HEK293 (cell line): ENCODE data around the gene SF3B2.
A peak's percentile ranks its signal among the peaks of the same experiment; 100 is the strongest.

ENCODE experiments used
- KLF9 ChIP-seq: fragments of 450-650 bp; formaldehyde crosslinking; IDR thresholded peaks from 2 replicates; pipeline ENCODE4 v1.5.1; 2016; ENCODE audit warnings: missing biosample characterization, missing genetic modification characterization, low read depth
- RBAK ChIP-seq: fragments of 450-650 bp; formaldehyde crosslinking; IDR thresholded peaks from 2 replicates; pipeline ENCODE4 v1.5.1; 2016; ENCODE audit warnings: missing biosample characterization, missing genetic modification characterization
- WT1 ChIP-seq: fragments of 450-650 bp; formaldehyde crosslinking; IDR thresholded peaks from 2 replicates; pipeline ENCODE4 v1.5.1; 2016; ENCODE audit warnings: missing biosample characterization, missing genetic modification characterization
- ZNF114 ChIP-seq: fragments of 450-650 bp; formaldehyde crosslinking; IDR thresholded peaks from 2 replicates; pipeline ENCODE4 v1.5.0; 2017; ENCODE audit warnings: missing biosample characterization, missing genetic modification characterization
- ZNF174 ChIP-seq: fragments of 450-650 bp; formaldehyde crosslinking; IDR thresholded peaks from 2 replicates; pipeline ENCODE4 v1.5.0; 2017; ENCODE audit warnings: missing biosample characterization, mild to moderate bottlenecking, missing genetic modification characterization
- ZNF24 ChIP-seq: fragments of 450-650 bp; formaldehyde crosslinking; IDR thresholded peaks from 2 replicates; pipeline ENCODE4 v1.5.1; 2016; ENCODE audit warnings: missing biosample characterization, missing genetic modification characterization
- ZNF404 ChIP-seq: fragments of 450-650 bp; formaldehyde crosslinking; IDR thresholded peaks from 2 replicates; pipeline ENCODE4 v1.5.1; 2017; ENCODE audit warnings: missing biosample characterization, missing genetic modification characterization
- ZNF48 ChIP-seq: fragments of 450-650 bp; formaldehyde crosslinking; IDR thresholded peaks from 2 replicates; pipeline ENCODE4 v1.5.1; 2016; ENCODE audit warnings: missing biosample characterization, missing genetic modification characterization
- ZNF623 ChIP-seq: fragments of 450-650 bp; formaldehyde crosslinking; IDR thresholded peaks from 2 replicates; pipeline ENCODE4 v1.5.1; 2016; ENCODE audit warnings: missing biosample characterization, missing genetic modification characterization
- ZNF707 ChIP-seq: fragments of 450-650 bp; formaldehyde crosslinking; IDR thresholded peaks from 2 replicates; pipeline ENCODE4 v1.5.1; 2016; ENCODE audit warnings: missing biosample characterization, missing genetic modification characterization
- TF ChIP-seq, protein P1 (sequence below): fragments of 450-650 bp; formaldehyde crosslinking; IDR thresholded peaks from 2 replicates; pipeline ENCODE4 v1.5.1; 2016; ENCODE audit warnings: missing biosample characterization, missing genetic modification characterization, borderline replicate concordance
- TF ChIP-seq, protein P2 (sequence below): fragments of 450-650 bp; IDR thresholded peaks from 2 replicates; pipeline ENCODE4 v1.5.1; 2018; ENCODE audit warnings: missing biosample characterization, missing genetic modification characterization
- TF ChIP-seq, protein P3 (sequence below): fragments of 450-650 bp; IDR thresholded peaks from 2 replicates; pipeline ENCODE4 v1.5.1; 2018; ENCODE audit warnings: missing biosample characterization, mild to moderate bottlenecking, missing genetic modification characterization
- TF ChIP-seq, protein P4 (sequence below): fragments of 450-650 bp; formaldehyde crosslinking; IDR thresholded peaks from 2 replicates; pipeline ENCODE4 v1.5.1; 2017; ENCODE audit warnings: missing biosample characterization, missing genetic modification characterization
- TF ChIP-seq, protein P5 (sequence below): fragments of 450-650 bp; formaldehyde crosslinking; IDR thresholded peaks from 2 replicates; pipeline ENCODE4 v1.5.1; 2016; ENCODE audit warnings: missing biosample characterization, missing genetic modification characterization
- TF ChIP-seq, protein P6 (sequence below): fragments of 450-650 bp; formaldehyde crosslinking; IDR thresholded peaks from 2 replicates; pipeline ENCODE4 v1.5.1; 2016; ENCODE audit warnings: missing biosample characterization, missing genetic modification characterization
- TF ChIP-seq, protein P7 (sequence below): fragments of 450-650 bp; formaldehyde crosslinking; IDR thresholded peaks from 2 replicates; pipeline ENCODE4 v1.5.1; 2016; ENCODE audit warnings: missing biosample characterization, missing genetic modification characterization

SF3B2 gene

DNA sequence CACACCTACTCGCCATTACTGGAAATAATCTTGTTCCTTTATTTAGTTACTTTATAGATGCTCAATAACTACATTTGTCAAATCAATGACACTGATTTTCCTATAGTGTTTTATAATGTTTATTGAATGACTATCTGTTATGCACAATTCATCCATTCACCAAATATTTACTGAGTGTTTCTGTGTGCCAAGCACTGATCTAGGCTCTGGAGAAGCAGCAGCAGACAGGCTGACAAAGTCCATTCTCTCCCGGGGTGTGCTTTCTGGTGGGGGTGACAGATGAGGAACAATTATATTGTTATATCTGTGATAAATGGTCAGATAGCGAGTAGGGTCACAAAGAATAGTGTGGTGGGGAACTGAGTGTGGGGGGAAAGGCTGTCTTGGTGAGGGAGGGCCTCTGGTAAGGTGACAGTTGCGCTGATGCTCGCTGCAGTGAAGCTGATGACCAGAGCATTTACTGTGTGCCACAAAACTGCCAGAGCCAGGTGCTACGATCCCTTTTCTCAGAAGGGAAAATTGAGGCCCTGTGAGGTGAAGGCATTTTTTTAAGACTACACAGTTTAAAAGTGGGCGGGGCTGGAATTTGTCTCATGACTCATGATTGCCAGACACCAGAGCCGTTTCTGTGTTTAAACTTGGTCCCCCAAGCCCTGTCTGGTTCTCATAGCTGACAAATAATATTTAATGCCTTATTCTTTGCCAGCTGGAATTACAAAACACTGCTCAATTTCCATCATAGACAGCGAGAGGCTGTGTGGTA is 28.1 kb downstream of the SF3B2 start (continued):
- TF ChIP-seq, protein P1, sequence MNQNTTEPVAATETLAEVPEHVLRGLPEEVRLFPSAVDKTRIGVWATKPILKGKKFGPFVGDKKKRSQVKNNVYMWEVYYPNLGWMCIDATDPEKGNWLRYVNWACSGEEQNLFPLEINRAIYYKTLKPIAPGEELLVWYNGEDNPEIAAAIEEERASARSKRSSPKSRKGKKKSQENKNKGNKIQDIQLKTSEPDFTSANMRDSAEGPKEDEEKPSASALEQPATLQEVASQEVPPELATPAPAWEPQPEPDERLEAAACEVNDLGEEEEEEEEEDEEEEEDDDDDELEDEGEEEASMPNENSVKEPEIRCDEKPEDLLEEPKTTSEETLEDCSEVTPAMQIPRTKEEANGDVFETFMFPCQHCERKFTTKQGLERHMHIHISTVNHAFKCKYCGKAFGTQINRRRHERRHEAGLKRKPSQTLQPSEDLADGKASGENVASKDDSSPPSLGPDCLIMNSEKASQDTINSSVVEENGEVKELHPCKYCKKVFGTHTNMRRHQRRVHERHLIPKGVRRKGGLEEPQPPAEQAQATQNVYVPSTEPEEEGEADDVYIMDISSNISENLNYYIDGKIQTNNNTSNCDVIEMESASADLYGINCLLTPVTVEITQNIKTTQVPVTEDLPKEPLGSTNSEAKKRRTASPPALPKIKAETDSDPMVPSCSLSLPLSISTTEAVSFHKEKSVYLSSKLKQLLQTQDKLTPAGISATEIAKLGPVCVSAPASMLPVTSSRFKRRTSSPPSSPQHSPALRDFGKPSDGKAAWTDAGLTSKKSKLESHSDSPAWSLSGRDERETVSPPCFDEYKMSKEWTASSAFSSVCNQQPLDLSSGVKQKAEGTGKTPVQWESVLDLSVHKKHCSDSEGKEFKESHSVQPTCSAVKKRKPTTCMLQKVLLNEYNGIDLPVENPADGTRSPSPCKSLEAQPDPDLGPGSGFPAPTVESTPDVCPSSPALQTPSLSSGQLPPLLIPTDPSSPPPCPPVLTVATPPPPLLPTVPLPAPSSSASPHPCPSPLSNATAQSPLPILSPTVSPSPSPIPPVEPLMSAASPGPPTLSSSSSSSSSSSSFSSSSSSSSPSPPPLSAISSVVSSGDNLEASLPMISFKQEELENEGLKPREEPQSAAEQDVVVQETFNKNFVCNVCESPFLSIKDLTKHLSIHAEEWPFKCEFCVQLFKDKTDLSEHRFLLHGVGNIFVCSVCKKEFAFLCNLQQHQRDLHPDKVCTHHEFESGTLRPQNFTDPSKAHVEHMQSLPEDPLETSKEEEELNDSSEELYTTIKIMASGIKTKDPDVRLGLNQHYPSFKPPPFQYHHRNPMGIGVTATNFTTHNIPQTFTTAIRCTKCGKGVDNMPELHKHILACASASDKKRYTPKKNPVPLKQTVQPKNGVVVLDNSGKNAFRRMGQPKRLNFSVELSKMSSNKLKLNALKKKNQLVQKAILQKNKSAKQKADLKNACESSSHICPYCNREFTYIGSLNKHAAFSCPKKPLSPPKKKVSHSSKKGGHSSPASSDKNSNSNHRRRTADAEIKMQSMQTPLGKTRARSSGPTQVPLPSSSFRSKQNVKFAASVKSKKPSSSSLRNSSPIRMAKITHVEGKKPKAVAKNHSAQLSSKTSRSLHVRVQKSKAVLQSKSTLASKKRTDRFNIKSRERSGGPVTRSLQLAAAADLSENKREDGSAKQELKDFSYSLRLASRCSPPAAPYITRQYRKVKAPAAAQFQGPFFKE (tag by site-specific recombination) = no peak
- TF ChIP-seq ZNF404 (tag by site-specific recombination) = no peak
- TF ChIP-seq, protein P2, sequence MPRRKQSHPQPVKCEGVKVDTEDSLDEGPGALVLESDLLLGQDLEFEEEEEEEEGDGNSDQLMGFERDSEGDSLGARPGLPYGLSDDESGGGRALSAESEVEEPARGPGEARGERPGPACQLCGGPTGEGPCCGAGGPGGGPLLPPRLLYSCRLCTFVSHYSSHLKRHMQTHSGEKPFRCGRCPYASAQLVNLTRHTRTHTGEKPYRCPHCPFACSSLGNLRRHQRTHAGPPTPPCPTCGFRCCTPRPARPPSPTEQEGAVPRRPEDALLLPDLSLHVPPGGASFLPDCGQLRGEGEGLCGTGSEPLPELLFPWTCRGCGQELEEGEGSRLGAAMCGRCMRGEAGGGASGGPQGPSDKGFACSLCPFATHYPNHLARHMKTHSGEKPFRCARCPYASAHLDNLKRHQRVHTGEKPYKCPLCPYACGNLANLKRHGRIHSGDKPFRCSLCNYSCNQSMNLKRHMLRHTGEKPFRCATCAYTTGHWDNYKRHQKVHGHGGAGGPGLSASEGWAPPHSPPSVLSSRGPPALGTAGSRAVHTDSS = no peak
- TF ChIP-seq KLF9 (tag by site-specific recombination) = peak; percentile 39; the same call in 1 of the 2 replicates
- no peak for TF ChIP-seq RBAK (tag by site-specific recombination)
- TF ChIP-seq WT1 = no peak
- TF ChIP-seq ZNF114 (tag by site-specific recombination) = no peak
- TF ChIP-seq, protein P3, sequence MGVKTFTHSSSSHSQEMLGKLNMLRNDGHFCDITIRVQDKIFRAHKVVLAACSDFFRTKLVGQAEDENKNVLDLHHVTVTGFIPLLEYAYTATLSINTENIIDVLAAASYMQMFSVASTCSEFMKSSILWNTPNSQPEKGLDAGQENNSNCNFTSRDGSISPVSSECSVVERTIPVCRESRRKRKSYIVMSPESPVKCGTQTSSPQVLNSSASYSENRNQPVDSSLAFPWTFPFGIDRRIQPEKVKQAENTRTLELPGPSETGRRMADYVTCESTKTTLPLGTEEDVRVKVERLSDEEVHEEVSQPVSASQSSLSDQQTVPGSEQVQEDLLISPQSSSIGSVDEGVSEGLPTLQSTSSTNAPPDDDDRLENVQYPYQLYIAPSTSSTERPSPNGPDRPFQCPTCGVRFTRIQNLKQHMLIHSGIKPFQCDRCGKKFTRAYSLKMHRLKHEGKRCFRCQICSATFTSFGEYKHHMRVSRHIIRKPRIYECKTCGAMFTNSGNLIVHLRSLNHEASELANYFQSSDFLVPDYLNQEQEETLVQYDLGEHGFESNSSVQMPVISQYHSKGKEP (tag by site-specific recombination) = no peak
- no peak for TF ChIP-seq ZNF24 (tag by site-specific recombination)
- TF ChIP-seq ZNF707 (tag by site-specific recombination) = no peak
- TF ChIP-seq, protein P4, sequence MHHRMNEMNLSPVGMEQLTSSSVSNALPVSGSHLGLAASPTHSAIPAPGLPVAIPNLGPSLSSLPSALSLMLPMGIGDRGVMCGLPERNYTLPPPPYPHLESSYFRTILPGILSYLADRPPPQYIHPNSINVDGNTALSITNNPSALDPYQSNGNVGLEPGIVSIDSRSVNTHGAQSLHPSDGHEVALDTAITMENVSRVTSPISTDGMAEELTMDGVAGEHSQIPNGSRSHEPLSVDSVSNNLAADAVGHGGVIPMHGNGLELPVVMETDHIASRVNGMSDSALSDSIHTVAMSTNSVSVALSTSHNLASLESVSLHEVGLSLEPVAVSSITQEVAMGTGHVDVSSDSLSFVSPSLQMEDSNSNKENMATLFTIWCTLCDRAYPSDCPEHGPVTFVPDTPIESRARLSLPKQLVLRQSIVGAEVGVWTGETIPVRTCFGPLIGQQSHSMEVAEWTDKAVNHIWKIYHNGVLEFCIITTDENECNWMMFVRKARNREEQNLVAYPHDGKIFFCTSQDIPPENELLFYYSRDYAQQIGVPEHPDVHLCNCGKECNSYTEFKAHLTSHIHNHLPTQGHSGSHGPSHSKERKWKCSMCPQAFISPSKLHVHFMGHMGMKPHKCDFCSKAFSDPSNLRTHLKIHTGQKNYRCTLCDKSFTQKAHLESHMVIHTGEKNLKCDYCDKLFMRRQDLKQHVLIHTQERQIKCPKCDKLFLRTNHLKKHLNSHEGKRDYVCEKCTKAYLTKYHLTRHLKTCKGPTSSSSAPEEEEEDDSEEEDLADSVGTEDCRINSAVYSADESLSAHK (tag by site-specific recombination) = peak; percentile 48; the same call in 1 of the 2 replicates
- TF ChIP-seq, protein P5, sequence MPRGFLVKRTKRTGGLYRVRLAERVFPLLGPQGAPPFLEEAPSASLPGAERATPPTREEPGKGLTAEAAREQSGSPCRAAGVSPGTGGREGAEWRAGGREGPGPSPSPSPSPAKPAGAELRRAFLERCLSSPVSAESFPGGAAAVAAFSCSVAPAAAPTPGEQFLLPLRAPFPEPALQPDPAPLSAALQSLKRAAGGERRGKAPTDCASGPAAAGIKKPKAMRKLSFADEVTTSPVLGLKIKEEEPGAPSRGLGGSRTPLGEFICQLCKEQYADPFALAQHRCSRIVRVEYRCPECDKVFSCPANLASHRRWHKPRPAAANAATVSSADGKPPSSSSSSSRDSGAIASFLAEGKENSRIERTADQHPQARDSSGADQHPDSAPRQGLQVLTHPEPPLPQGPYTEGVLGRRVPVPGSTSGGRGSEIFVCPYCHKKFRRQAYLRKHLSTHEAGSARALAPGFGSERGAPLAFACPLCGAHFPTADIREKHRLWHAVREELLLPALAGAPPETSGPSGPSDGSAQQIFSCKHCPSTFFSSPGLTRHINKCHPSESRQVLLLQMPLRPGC (tag by site-specific recombination) = no peak
- TF ChIP-seq, protein P6, sequence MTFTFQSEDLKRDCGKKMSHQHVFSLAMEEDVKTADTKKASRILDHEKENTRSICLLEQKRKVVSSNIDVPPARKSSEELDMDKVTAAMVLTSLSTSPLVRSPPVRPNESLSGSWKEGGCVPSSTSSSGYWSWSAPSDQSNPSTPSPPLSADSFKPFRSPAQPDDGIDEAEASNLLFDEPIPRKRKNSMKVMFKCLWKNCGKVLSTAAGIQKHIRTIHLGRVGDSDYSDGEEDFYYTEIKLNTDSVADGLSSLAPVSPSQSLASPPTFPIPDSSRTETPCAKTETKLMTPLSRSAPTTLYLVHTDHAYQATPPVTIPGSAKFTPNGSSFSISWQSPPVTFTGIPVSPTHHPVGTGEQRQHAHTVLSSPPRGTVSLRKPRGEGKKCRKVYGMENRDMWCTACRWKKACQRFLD = no peak
- TF ChIP-seq, protein P7, sequence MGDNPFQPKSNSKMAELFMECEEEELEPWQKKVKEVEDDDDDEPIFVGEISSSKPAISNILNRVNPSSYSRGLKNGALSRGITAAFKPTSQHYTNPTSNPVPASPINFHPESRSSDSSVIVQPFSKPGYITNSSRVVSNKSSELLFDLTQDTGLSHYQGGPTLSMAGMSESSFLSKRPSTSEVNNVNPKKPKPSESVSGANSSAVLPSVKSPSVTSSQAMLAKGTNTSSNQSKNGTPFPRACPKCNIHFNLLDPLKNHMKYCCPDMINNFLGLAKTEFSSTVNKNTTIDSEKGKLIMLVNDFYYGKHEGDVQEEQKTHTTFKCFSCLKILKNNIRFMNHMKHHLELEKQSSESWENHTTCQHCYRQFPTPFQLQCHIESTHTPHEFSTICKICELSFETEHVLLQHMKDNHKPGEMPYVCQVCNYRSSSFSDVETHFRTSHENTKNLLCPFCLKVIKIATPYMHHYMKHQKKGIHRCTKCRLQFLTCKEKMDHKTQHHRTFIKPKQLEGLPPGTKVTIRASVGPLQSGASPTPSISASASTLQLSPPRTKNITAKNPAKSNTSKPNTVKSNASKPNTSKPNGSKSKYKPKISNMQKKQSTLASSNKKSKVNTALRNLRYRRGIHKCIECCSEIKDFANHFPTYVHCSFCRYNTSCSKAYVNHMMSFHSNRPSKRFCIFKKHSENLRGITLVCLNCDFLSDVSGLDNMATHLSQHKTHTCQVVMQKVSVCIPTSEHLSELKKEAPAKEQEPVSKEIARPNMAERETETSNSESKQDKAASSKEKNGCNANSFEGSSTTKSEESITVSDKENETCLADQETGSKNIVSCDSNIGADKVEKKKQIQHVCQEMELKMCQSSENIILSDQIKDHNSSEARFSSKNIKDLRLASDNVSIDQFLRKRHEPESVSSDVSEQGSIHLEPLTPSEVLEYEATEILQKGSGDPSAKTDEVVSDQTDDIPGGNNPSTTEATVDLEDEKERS (tag by site-specific recombination) = no peak
- TF ChIP-seq ZNF623 (tag by site-specific recombination) = no peak
- no peak for TF ChIP-seq ZNF48 (tag by site-specific recombination)
- TF ChIP-seq ZNF174 (tag by site-specific recombination) = no peak
